Lower leg skin (tissue), 3 donors: Measurements from ENCODE around the gene CYP27B1.

Experiments
- CTCF ChIP-seq, 3 donors: fragments of 450-650 bp; IDR thresholded peaks; one replicate each; pipeline ENCODE4 v1.5.1; 2016; ENCODE audit warnings: antibody characterized with exemption in 3 of 3, mild to moderate bottlenecking in 3 of 3, moderate library complexity in 2 of 3
- POLR2A ChIP-seq, 2 donors: fragments of 450-650 bp; IDR thresholded peaks; one replicate each; pipeline ENCODE4 v1.6.1; 2016 to 2017; ENCODE audit warnings: antibody characterized with exemption in 2 of 2, mild to moderate bottlenecking in 1 of 2, moderate library complexity in 1 of 2

- TF ChIP-seq CTCF (IDR thresholded peaks at IDR 0.05) (no peak), POLR2A (IDR thresholded peaks at IDR 0.05) (no peak)
Observed at GRCh38 chr12:57739387-57739786, 27.5 kb downstream of the CYP27B1 start.
